Non-pigmented ciliary epithelial cell (primary cell): ENCODE results near the gene SSH2.

Experiments used
- DNase-seq: peaks from one replicate; pipeline ENCODE4 v3.0.0-alpha.2; 2010; ENCODE audit warnings: low read depth

SSH2 gene

DNA sequence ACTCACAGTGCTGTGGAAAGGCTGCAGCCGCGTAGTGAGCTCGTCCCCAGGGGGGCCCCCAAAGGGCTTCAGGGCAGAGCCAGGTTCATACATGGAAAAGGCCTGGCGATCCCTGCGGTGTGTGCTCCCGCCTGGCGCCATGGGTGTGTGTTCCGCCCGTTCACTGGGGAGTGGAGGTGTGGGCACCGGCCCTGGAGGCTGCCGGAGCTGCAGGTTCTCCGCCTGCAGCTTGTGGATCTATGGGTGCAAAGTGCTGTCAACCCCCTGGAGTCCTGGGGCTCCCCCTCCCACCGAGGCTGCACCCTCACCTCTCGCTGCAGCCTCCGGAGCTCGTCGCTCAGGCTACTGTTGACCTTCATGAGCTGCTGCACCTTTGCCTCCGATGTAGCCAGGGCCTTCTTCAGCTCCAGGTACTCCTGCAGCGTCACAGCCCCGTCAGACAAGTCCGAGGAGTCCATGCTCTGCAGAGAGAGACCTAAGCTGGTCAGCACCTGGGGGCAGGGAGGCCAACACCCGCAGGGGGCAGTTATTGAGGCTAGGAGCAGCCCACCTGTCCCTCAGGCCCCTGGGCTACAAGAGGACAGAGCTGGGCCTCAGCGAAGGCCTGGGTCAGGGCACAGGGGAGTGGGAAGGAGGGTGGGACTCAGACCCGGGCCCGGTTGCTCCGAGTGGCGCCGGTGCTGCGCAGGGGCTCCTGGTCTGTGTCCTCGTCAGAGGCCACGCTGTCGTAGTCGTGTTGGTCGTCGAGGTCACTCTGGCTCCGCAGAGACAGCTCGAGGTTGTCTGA, 353.6 kb downstream of the SSH2 start:
- DNase-seq, result no peak
